ENCODE results near the gene CKMT2. TPM values are rescaled to one million over a fixed set of nuclear protein-coding genes. Genes with fewer than 3 reads are reported as not detected.
"Not testable (repeated sequence)": the region's sequence is repeated elsewhere in the genome, so short reads cannot be mapped to it uniquely, and the experiment has no call there.

The CKMT2 gene
- total and polyA plus RNA-seq, 4 experiments from 2014 or later, result not detected

DNA sequence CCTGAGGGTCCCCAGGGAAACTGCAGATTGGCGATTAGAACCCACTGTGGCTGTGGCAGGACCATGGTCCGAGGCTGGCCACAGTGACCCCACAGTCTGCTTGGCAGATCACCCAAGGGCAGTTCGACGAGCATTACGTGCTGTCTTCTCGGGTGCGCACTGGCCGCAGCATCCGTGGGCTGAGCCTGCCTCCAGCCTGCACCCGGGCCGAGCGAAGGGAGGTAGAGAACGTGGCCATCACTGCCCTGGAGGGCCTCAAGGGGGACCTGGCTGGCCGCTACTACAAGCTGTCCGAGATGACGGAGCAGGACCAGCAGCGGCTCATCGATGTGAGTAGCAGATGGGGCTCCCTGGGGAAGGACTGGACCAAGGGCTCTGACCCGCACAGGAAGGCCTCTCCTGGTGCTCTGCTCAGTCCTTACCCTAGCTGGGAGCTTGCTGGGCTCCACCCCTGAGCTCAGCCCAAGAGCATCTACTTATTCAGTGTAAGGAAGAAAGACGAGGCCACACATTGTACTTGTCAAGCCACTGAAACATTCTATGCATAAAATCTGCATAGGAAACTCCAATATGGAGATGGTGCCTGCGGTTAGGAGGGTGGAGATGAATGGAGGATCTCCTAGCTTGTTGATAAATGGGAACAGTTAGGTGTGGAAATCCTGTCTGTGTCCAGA is 21.9 kb downstream of the CKMT2 start:
- POLR2A ChIA-PET (ENCODE audit: partially characterized antibody), result interaction anchor here (0.7 kb wide), 1 partner anchor 80 kb away, joined by 3 read pairs; no protein-coding TSS in a partner anchor
- peaks cover 16 to 31% of the 10 kb centered on the region in 2 donors for H3K36me3 Mint-ChIP-seq
- intact Hi-C loops (cut with micrococcal nuclease), result no loop called here

DNA sequence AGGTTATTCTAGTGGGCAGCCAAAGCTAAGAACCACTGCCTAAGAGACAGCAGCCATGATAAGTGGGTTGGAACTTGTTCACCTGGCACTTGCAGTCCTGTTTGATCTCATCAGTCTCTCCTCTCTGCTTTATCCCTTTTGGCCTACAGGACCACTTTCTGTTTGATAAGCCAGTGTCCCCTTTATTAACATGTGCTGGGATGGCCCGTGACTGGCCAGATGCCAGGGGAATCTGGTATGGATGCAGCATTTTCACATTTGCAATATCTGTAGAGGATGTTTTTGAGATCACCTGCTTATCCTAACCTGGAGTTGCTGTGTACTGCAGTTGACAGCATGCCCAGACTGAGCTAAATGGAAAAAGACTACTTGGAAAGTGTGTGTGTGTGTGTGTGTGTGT is 23.6 kb downstream of the CKMT2 start:
- Mint-ChIP-seq H3K27me3 (no peaks in the 10 kb centered on the region), H3K27ac (no peak overlapping the region), H3K4me3 (no peak overlapping the region), H3K4me1 (no peaks in the 10 kb centered on the region), H3K36me3 (peaks cover 28 to 47% of the 10 kb centered on the region in 2 donors), H3K9me3 (peaks cover 0 to 22% (median 14%) of the 10 kb centered on the region in 8 donors)
- Histone ChIP-seq H3K9me3 (ENCODE audit: control insufficient read depth in 1 of 2, low read length in 2 of 2) (no peaks in the 10 kb centered on the region), H3K27me3 (ENCODE audit: insufficient read depth, low read length) (no peaks in the 10 kb centered on the region), H3K4me3 (ENCODE audit: low read length in 2 of 2) (no peak overlapping the region), H3K4me1 (ENCODE audit: insufficient read depth, low read length) (no peaks in the 10 kb centered on the region), H3K36me3 (ENCODE audit: insufficient read depth, low read length) (no peaks in the 10 kb centered on the region), H3K27ac (ENCODE audit: low read depth, low read length) (no peak overlapping the region)
- intact Hi-C loops (cut with micrococcal nuclease), result no loop called here
- ChIA-PET CTCF (ENCODE audit: partially characterized antibody) (no interaction called here), POLR2A (ENCODE audit: partially characterized antibody) (no interaction called here)
- DNase-seq, result no peak

More for the DNA sequence above, 21.9 kb downstream of the CKMT2 start:
- no peaks in the 10 kb centered on the region for H3K36me3 ChIP-seq (ENCODE audit: insufficient read depth, low read length)
- H3K9me3 ChIP-seq (ENCODE audit: control insufficient read depth in 1 of 2, low read length in 2 of 2), result no peaks in the 10 kb centered on the region
- no peaks in the 10 kb centered on the region for H3K27me3 ChIP-seq (ENCODE audit: insufficient read depth, low read length)
- no peak for DNase-seq
- no peaks in the 10 kb centered on the region for H3K4me1 Mint-ChIP-seq
- H3K4me1 ChIP-seq (ENCODE audit: insufficient read depth, low read length), result no peaks in the 10 kb centered on the region
- H3K27me3 Mint-ChIP-seq, result no peaks in the 10 kb centered on the region
- H3K27ac Mint-ChIP-seq, result no peak overlapping the region
- H3K9me3 Mint-ChIP-seq, result peaks cover 0 to 5% (median 5%) of the 10 kb centered on the region in 8 donors
- CTCF ChIA-PET (ENCODE audit: partially characterized antibody), result no interaction called here
- H3K4me3 Mint-ChIP-seq, result no peak overlapping the region
- H3K27ac ChIP-seq (ENCODE audit: low read depth, low read length), result no peak overlapping the region
- H3K4me3 ChIP-seq (ENCODE audit: low read length in 2 of 2), result no peak overlapping the region

DNA sequence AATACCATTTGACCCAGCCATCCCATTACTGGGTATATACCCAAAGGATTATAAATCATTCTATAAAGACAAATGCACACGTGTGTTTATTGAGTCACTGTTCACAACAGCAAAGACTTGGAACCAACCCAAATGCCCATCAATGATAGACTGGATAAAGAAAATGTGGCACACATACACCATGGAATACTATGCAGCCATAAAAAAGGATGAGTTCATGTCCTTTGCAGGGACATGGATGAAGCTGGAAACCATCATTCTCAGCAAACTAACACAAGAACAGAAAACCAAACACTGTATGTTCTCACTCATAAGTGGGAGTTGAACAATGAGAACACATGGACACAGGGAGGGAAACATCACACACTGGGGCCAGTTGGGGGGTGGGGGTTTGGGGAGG is 29.7 kb downstream of the CKMT2 start:
- H3K27ac Mint-ChIP-seq; H3K9me3 ChIP-seq (ENCODE audit: control insufficient read depth in 1 of 2, low read length in 2 of 2); H3K4me3 Mint-ChIP-seq; H3K4me3 ChIP-seq (ENCODE audit: low read length in 2 of 2); H3K27me3 Mint-ChIP-seq; intact Hi-C loops (cut with micrococcal nuclease); H3K27me3 ChIP-seq (ENCODE audit: insufficient read depth, low read length); CTCF ChIA-PET (ENCODE audit: partially characterized antibody); H3K4me1 Mint-ChIP-seq; DNase-seq; POLR2A ChIA-PET (ENCODE audit: partially characterized antibody); H3K27ac ChIP-seq (ENCODE audit: low read depth, low read length); H3K36me3 ChIP-seq (ENCODE audit: insufficient read depth, low read length); H3K4me1 ChIP-seq (ENCODE audit: insufficient read depth, low read length): not testable (repeated sequence)
- Mint-ChIP-seq H3K36me3 (peaks cover 48 to 56% of the 10 kb centered on the region in 2 donors), H3K9me3 (peaks cover 0 to 43% (median 30%) of the 10 kb centered on the region in 8 donors)

DNA sequence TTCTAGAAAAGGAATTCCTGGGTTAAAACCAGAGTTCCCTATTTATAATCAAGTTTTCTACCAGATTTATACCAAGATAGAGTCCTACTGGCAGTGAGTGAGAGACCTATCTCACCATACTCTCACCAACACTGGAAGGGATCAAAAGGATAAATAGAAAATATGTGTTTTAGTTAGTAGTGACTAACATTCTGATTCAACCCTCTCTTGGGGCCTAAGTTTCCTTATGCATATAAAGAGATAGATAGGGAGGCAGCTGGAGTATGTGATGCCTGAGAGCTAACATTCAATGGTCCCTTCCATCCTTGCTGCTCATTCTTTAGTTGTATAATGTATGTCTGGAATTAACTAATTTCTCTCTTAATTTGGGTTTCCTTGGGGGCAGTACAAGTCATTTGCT is 32.0 kb downstream of the CKMT2 start:
- Histone ChIP-seq H3K9me3 (ENCODE audit: control insufficient read depth in 1 of 2, low read length in 2 of 2) (no peaks in the 10 kb centered on the region), H3K27ac (ENCODE audit: low read depth, low read length) (no peak overlapping the region), H3K27me3 (ENCODE audit: insufficient read depth, low read length) (no peaks in the 10 kb centered on the region), H3K4me3 (ENCODE audit: low read length in 2 of 2) (no peak overlapping the region), H3K36me3 (ENCODE audit: insufficient read depth, low read length) (no peaks in the 10 kb centered on the region), H3K4me1 (ENCODE audit: insufficient read depth, low read length) (no peaks in the 10 kb centered on the region)
- no peaks in the 10 kb centered on the region for H3K27me3 Mint-ChIP-seq
- peaks cover 0 to 37% (median 27%) of the 10 kb centered on the region in 8 donors for H3K9me3 Mint-ChIP-seq
- CTCF ChIA-PET (ENCODE audit: partially characterized antibody), result no interaction called here
- no peak for DNase-seq
- H3K27ac Mint-ChIP-seq, result no peak overlapping the region
- H3K4me3 Mint-ChIP-seq, result no peak overlapping the region
- H3K4me1 Mint-ChIP-seq, result peaks cover 0 to 4% (median 2%) of the 10 kb centered on the region in 4 donors
- peaks cover 40 to 51% of the 10 kb centered on the region in 2 donors for H3K36me3 Mint-ChIP-seq
- intact Hi-C loops (cut with micrococcal nuclease), result no loop called here
- POLR2A ChIA-PET (ENCODE audit: partially characterized antibody), result no interaction called here

DNA sequence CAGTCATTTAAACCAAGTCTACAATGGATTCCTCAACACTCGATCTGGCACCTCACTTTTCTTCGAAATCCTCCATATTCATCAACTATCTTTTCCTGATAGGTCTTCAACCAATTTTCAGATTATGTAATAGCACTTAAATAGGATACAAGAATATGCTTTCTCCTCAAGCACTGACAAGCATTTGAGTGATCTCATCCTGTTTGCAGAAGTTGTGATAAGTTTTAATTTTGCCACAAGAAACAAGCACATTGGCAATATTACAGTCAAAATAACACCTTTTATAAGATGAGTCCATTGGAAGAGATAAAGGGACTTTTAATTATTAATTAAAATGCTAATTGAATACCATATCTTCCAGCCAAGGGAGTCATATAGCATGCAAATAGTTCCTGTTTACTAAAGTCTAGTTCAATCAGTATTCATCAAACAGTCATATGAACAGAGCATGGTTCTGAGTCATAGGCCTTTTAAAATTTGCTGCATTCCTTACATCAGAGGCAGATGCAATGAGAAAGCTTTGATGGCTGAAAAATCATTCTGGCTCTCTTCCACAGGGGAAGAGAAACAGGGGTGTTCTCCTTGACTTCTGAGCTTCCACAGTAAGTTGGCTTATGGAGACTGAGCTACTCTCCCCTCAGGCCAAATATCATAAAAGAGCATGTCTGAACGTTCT is 35.5 kb downstream of the CKMT2 start:
- H3K4me1 Mint-ChIP-seq, result peaks cover 0 to 19% (median 6%) of the 10 kb centered on the region in 4 donors
- POLR2A ChIA-PET (ENCODE audit: partially characterized antibody), result no interaction called here
- Histone ChIP-seq H3K27me3 (ENCODE audit: insufficient read depth, low read length) (no peaks in the 10 kb centered on the region), H3K36me3 (ENCODE audit: insufficient read depth, low read length) (no peaks in the 10 kb centered on the region), H3K4me3 (ENCODE audit: low read length in 2 of 2) (no peak overlapping the region), H3K27ac (ENCODE audit: low read depth, low read length) (no peak overlapping the region), H3K4me1 (ENCODE audit: insufficient read depth, low read length) (no peaks in the 10 kb centered on the region), H3K9me3 (ENCODE audit: control insufficient read depth in 1 of 2, low read length in 2 of 2) (no peaks in the 10 kb centered on the region)
- intact Hi-C loops (cut with micrococcal nuclease), result no loop called here
- peaks cover 31 to 40% of the 10 kb centered on the region in 2 donors for H3K36me3 Mint-ChIP-seq
- no peak for DNase-seq
- CTCF ChIA-PET (ENCODE audit: partially characterized antibody), result no interaction called here
- H3K27ac Mint-ChIP-seq, result no peak overlapping the region
- no peaks in the 10 kb centered on the region for H3K27me3 Mint-ChIP-seq
- H3K4me3 Mint-ChIP-seq, result no peak overlapping the region
- H3K9me3 Mint-ChIP-seq, result peaks cover 2 to 32% (median 25%) of the 10 kb centered on the region in 8 donors

DNA sequence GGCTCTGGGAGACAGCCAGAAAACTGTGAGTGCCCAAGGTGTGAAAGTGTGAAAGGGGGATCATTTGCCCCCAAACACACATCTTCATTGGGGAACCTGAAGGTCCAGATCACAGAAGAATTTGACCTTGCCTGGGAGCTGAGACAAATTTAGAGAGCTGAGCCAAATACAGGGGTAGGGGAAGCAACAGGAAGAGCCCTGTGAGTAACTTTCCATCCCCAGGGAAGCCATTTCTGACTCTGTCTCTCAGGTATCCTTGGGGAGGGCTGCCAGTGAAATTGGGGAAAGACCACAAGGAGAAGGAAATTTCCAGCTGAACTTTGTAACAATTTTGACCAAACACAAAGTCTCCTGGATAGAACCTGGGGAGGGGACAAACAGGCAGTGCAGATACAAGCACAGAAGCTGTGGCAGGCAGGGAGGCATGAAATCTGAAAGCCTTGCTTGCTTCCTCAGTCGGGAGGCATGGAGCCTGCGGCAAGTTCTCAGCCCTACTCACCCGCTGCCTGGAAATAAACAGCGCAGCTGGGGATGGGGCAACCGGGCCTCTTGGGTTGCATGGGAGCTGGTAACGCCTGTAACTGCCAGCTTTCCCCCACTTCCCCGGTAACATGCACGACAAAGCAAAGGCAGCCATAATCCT is 36.8 kb downstream of the CKMT2 start:
- Mint-ChIP-seq H3K9me3 (peaks cover 7 to 37% (median 25%) of the 10 kb centered on the region in 8 donors), H3K4me3 (no peak overlapping the region), H3K27me3 (no peaks in the 10 kb centered on the region), H3K4me1 (peaks cover 0 to 23% (median 7%) of the 10 kb centered on the region in 4 donors), H3K36me3 (peaks cover 31 to 40% of the 10 kb centered on the region in 2 donors), H3K27ac (no peak overlapping the region)
- Histone ChIP-seq H3K4me3 (ENCODE audit: low read length in 2 of 2) (no peak overlapping the region), H3K9me3 (ENCODE audit: control insufficient read depth in 1 of 2, low read length in 2 of 2) (no peaks in the 10 kb centered on the region), H3K36me3 (ENCODE audit: insufficient read depth, low read length) (no peaks in the 10 kb centered on the region), H3K27me3 (ENCODE audit: insufficient read depth, low read length) (no peaks in the 10 kb centered on the region), H3K27ac (ENCODE audit: low read depth, low read length) (no peak overlapping the region), H3K4me1 (ENCODE audit: insufficient read depth, low read length) (no peaks in the 10 kb centered on the region)
- DNase-seq, result no peak
- intact Hi-C loops (cut with micrococcal nuclease), result no loop called here
- POLR2A ChIA-PET (ENCODE audit: partially characterized antibody), result no interaction called here
- CTCF ChIA-PET (ENCODE audit: partially characterized antibody), result no interaction called here

DNA sequence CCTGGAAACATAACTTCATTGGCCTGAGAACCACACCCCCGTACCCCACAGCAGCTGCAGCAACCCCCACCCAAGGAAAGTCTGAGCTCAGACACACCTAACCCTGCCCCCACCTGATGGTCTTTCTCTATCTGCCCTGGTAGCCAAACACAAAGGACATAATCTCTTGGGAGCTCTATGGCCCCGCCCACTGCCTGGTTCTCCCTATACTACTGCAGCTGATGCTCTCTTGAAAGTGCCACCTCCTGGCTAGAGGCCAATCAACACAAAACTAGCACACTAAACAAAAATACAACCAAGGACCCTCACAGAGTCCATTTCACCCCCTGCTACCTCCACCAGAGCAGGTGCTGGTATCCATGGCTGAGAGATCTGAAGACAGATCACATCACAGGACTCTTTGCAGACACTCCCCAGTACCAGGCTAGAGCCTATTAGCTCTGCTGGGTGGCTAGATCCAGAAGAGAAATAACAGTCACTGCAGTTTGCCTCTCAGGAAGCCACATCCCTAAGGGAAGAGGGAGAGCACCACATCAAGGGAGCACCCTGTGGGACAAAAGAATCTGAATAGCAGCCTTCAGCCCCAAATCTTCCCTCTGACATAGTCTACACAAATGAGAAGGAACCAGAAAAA is 37.4 kb downstream of the CKMT2 start:
- POLR2A ChIA-PET (ENCODE audit: partially characterized antibody); H3K36me3 ChIP-seq (ENCODE audit: insufficient read depth, low read length); H3K27me3 Mint-ChIP-seq; H3K4me1 ChIP-seq (ENCODE audit: insufficient read depth, low read length); H3K27ac Mint-ChIP-seq; intact Hi-C loops (cut with micrococcal nuclease); H3K27ac ChIP-seq (ENCODE audit: low read depth, low read length); H3K9me3 ChIP-seq (ENCODE audit: control insufficient read depth in 1 of 2, low read length in 2 of 2); H3K4me3 ChIP-seq (ENCODE audit: low read length in 2 of 2); H3K27me3 ChIP-seq (ENCODE audit: insufficient read depth, low read length); DNase-seq; CTCF ChIA-PET (ENCODE audit: partially characterized antibody): not testable (repeated sequence)
- Mint-ChIP-seq H3K4me3 (peak overlapping the region in 1 of 8 donors; percentile 31), H3K9me3 (peaks cover 10 to 43% (median 30%) of the 10 kb centered on the region in 8 donors), H3K36me3 (peaks cover 37 to 42% of the 10 kb centered on the region in 2 donors), H3K4me1 (peaks cover 0 to 28% (median 7%) of the 10 kb centered on the region in 4 donors)

Data from CD4-positive, alpha-beta memory T cell (primary cell).